GM23338 (cell line): ENCODE measurements around the gene EML1. TPM values are rescaled to one million over a fixed set of nuclear protein-coding genes. Genes with fewer than 3 reads are reported as not detected.

Source experiments
- ATAC-seq: fragments of 200-7000 bp; cut with Tn5 transposase; 3 replicates; pipeline ENCODE4 v1.9.1; 2020
- DNase-seq: peaks from one replicate; pipeline ENCODE4 v3.0.0-alpha.2; 2015; ENCODE audit warnings: low spot score
- H2AFZ ChIP-seq: fragments of 200-600 bp; sonication (generic); 2 replicates; pipeline ENCODE4 v1.8.0; 2016; ENCODE audit warnings: antibody characterized with exemption, mild to moderate bottlenecking, moderate library complexity
- H3F3A ChIP-seq: fragments of 200-600 bp; sonication (generic); replicated peaks from 2 replicates; pipeline ENCODE4 v1.8.0; 2017; ENCODE audit warnings: antibody characterized with exemption, mixed run types, low read depth
- H3K27ac ChIP-seq: fragments of 200-600 bp; sonication (generic); 2 replicates; pipeline ENCODE4 v1.6.1; 2016; ENCODE audit warnings: low read depth
- H3K27me3 ChIP-seq: fragments of 200-600 bp; sonication (generic); 2 replicates; pipeline ENCODE4 v1.8.0; 2016; ENCODE audit warnings: mild to moderate bottlenecking, mixed run types, moderate library complexity; ENCODE audit not compliant: insufficient read depth
- H3K36me3 ChIP-seq: fragments of 200-600 bp; sonication (generic); 2 replicates; pipeline ENCODE4 v1.8.0; 2016; ENCODE audit warnings: mild to moderate bottlenecking; ENCODE audit not compliant: insufficient read depth
- H3K4me1 ChIP-seq: fragments of 200-600 bp; sonication (generic); 2 replicates; pipeline ENCODE4 v1.8.0; 2016; ENCODE audit warnings: mild to moderate bottlenecking, moderate library complexity; ENCODE audit not compliant: insufficient read depth
- H3K4me2 ChIP-seq: fragments of 200-600 bp; sonication (generic); 2 replicates; pipeline ENCODE4 v1.7.1; 2017; ENCODE audit warnings: mixed run types
- H3K4me3 ChIP-seq: fragments of 200-600 bp; sonication (generic); 2 replicates; pipeline ENCODE4 v1.6.1; 2016; ENCODE audit warnings: mixed run types
- H3K79me2 ChIP-seq: fragments of 200-600 bp; sonication (generic); replicated peaks from 2 replicates; pipeline ENCODE4 v1.8.0; 2017; ENCODE audit warnings: mild to moderate bottlenecking; ENCODE audit not compliant: insufficient read depth
- H3K9me2 ChIP-seq: fragments of 200-600 bp; sonication (generic); 2 replicates; pipeline ENCODE4 v1.8.0; 2017; ENCODE audit not compliant: insufficient read depth
- H4K20me1 ChIP-seq: fragments of 200-600 bp; sonication (generic); replicated peaks from 2 replicates; pipeline ENCODE4 v1.8.0; 2017; ENCODE audit warnings: mild to moderate bottlenecking; ENCODE audit not compliant: insufficient read depth
- H3K27ac Mint-ChIP-seq: 2 replicates; pipeline ENCODE4 v1.8.0; 2020; ENCODE audit warnings: inconsistent platforms, mild to moderate bottlenecking, moderate library complexity, mixed read lengths
- H3K27me3 Mint-ChIP-seq: 3 replicates; pipeline ENCODE4 v1.8.0; 2022; ENCODE audit warnings: low read depth, mild to moderate bottlenecking, moderate library complexity, mixed read lengths, inconsistent platforms; ENCODE audit not compliant: insufficient read depth, poor library complexity
- H3K36me3 Mint-ChIP-seq: 3 replicates; pipeline ENCODE4 v1.8.0; 2021; ENCODE audit warnings: low read depth, mild to moderate bottlenecking, inconsistent platforms, moderate library complexity, mixed read lengths
- H3K4me1 Mint-ChIP-seq: 3 replicates; pipeline ENCODE4 v1.8.0; 2020; ENCODE audit warnings: mild to moderate bottlenecking, inconsistent platforms, mixed read lengths
- H3K4me3 Mint-ChIP-seq: 3 replicates; pipeline ENCODE4 v1.8.0; 2021; ENCODE audit warnings: moderate library complexity, mild to moderate bottlenecking, inconsistent platforms, mixed read lengths
- H3K9me3 Mint-ChIP-seq: 3 replicates; pipeline ENCODE4 v1.8.0; 2020; ENCODE audit warnings: moderate library complexity, mild to moderate bottlenecking, inconsistent platforms, mixed read lengths
- CTCF ChIP-seq, 2 experiments: fragments of 200-600 bp in 1 of 2; sonication (generic) in 1 of 2; conservative IDR thresholded peaks; 2 replicates each; pipeline versions ENCODE4 v1.5.1 to v1.6.1; 2016 to 2017; ENCODE audit warnings: antibody characterized with exemption in 2 of 2, low read depth in 2 of 2, mild to moderate bottlenecking in 2 of 2, moderate library complexity in 1 of 2
- EZH2 ChIP-seq: fragments of 200-600 bp; sonication (generic); IDR thresholded peaks from one replicate; pipeline ENCODE4 v1.8.0; 2017; ENCODE audit warnings: antibody characterized with exemption, mild to moderate bottlenecking, low read depth; ENCODE audit not compliant: unreplicated experiment
- JUNB ChIP-seq: IDR thresholded peaks from one replicate; pipeline ENCODE4 v1.6.1; 2016; ENCODE audit warnings: antibody characterized with exemption; ENCODE audit not compliant: unreplicated experiment
- NANOG ChIP-seq: IDR thresholded peaks from 2 replicates; pipeline ENCODE4 v1.6.1; 2016; ENCODE audit warnings: antibody characterized with exemption, borderline replicate concordance
- POLR2AphosphoS5 ChIP-seq: IDR thresholded peaks from 2 replicates; pipeline ENCODE4 v1.6.1; 2016; ENCODE audit warnings: antibody characterized with exemption, low read depth
- STAT1 ChIP-seq: IDR thresholded peaks from one replicate; pipeline ENCODE4 v1.6.1; 2016; ENCODE audit warnings: antibody characterized with exemption; ENCODE audit not compliant: unreplicated experiment
- ZNF114 ChIP-seq: fragments of 250-450 bp; sonication (Bioruptor Pico); IDR thresholded peaks from 2 replicates; pipeline ENCODE4 v1.5.0; 2020; ENCODE audit warnings: mild to moderate bottlenecking, moderate library complexity
- polyA plus RNA-seq: library from polyadenylated mRNA; unstranded; fragments of >200 nt; fragmentation: Nextera tagmentation; extraction: Ambion mirVana; gene quantifications from 2 replicates; pipeline ENCODE4 v1.2.1, GENCODE V29; 2016
- total RNA-seq: library from RNA; depleted of rRNA; stranded (reverse); fragments of >200 nt; shearing (Covaris generic); gene quantifications from 2 replicates; pipeline ENCODE4 v1.2.3, GENCODE V29; 2014
- TF ChIP-seq, protein P1 (sequence below): IDR thresholded peaks from one replicate; pipeline ENCODE4 v1.6.1; 2018; ENCODE audit warnings: antibody characterized with exemption; ENCODE audit not compliant: unreplicated experiment
- TF ChIP-seq, protein P2 (sequence below): IDR thresholded peaks from 2 replicates; pipeline ENCODE4 v1.6.1; 2016; ENCODE audit warnings: antibody characterized with exemption

Gene EML1
- total and polyA plus RNA-seq, 2 experiments from 2014 or later, result 7.0 to 18.1 TPM

DNA sequence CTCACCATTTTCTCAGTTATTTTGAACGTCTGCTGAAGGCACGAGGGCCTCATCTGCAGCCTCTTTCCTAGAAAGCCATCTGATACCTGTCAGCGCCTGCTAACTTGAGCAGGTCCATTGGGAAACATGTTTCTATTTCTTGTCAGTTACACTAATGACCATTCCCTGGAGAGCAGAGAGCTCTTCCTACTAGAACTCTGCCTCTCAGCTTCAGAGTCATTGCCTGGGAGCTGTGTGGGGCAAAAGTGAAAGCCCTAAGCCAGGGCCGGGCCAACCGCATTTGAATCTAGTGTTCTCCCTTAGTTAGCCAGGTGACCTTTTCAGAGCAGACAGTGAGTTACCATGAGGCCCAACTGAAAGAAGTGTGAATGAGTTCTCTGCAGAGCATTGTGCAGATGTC is 135.8 kb downstream of the EML1 start:
- Histone ChIP-seq H4K20me1 (no peaks in the 10 kb centered on the region), H2AFZ (no peak overlapping the region), H3K4me1 (no peaks in the 10 kb centered on the region), H3F3A (no peaks in the 10 kb centered on the region), H3K9me2 (no peaks in the 10 kb centered on the region), H3K27ac (no peak overlapping the region), H3K4me2 (no peak overlapping the region), H3K27me3 (no peaks in the 10 kb centered on the region), H3K4me3 (no peak overlapping the region), H3K79me2 (no peaks in the 10 kb centered on the region), H3K36me3 (0 out of 2 replicates have a peak, but pooled peaks cover 4% of the 10 kb centered on the region)
- no peak for ATAC-seq
- TF ChIP-seq, protein P1, sequence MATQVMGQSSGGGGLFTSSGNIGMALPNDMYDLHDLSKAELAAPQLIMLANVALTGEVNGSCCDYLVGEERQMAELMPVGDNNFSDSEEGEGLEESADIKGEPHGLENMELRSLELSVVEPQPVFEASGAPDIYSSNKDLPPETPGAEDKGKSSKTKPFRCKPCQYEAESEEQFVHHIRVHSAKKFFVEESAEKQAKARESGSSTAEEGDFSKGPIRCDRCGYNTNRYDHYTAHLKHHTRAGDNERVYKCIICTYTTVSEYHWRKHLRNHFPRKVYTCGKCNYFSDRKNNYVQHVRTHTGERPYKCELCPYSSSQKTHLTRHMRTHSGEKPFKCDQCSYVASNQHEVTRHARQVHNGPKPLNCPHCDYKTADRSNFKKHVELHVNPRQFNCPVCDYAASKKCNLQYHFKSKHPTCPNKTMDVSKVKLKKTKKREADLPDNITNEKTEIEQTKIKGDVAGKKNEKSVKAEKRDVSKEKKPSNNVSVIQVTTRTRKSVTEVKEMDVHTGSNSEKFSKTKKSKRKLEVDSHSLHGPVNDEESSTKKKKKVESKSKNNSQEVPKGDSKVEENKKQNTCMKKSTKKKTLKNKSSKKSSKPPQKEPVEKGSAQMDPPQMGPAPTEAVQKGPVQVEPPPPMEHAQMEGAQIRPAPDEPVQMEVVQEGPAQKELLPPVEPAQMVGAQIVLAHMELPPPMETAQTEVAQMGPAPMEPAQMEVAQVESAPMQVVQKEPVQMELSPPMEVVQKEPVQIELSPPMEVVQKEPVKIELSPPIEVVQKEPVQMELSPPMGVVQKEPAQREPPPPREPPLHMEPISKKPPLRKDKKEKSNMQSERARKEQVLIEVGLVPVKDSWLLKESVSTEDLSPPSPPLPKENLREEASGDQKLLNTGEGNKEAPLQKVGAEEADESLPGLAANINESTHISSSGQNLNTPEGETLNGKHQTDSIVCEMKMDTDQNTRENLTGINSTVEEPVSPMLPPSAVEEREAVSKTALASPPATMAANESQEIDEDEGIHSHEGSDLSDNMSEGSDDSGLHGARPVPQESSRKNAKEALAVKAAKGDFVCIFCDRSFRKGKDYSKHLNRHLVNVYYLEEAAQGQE, result no peak
- TF ChIP-seq JUNB, result no peak
- TF ChIP-seq POLR2AphosphoS5, result no peak
- TF ChIP-seq CTCF (conservative IDR thresholded peaks at IDR 0.05; ENCODE audit: low read depth in 2 of 2), result no peak
- TF ChIP-seq NANOG, result no peak
- TF ChIP-seq EZH2, result no peak
- peaks cover 12% of the 10 kb centered on the region for H3K9me3 Mint-ChIP-seq
- H3K36me3 Mint-ChIP-seq, result peaks cover 9% of the 10 kb centered on the region; the same call in 2 of the 3 replicates
- no peak for DNase-seq
- peaks cover 9% of the 10 kb centered on the region for H3K27me3 Mint-ChIP-seq
- no peak overlapping the region for H3K4me3 Mint-ChIP-seq
- H3K27ac Mint-ChIP-seq, result no peak overlapping the region
- peaks cover 7% of the 10 kb centered on the region; the same call in 2 of the 3 replicates for H3K4me1 Mint-ChIP-seq

GRCh38 chr14:99929601-99930000 is 136.4 kb downstream of the EML1 start:
- Mint-ChIP-seq H3K27ac (no peak overlapping the region), H3K36me3 (peaks cover 9% of the 10 kb centered on the region; the same call in 2 of the 3 replicates), H3K4me1 (peaks cover 9% of the 10 kb centered on the region; the same call in 2 of the 3 replicates), H3K27me3 (peaks cover 9% of the 10 kb centered on the region), H3K9me3 (peaks cover 12% of the 10 kb centered on the region), H3K4me3 (no peak overlapping the region)
- H2AFZ ChIP-seq, result no peak overlapping the region
- DNase-seq (no peak), ATAC-seq (no peak)
- 0 out of 2 replicates have a peak, but pooled peaks cover 4% of the 10 kb centered on the region for H3K36me3 ChIP-seq
- no peak overlapping the region for H3K27ac ChIP-seq
- no peaks in the 10 kb centered on the region for H3F3A ChIP-seq
- no peak overlapping the region for H3K4me3 ChIP-seq
- H3K79me2 ChIP-seq, result no peaks in the 10 kb centered on the region
- no peaks in the 10 kb centered on the region for H4K20me1 ChIP-seq
- H3K9me2 ChIP-seq, result no peaks in the 10 kb centered on the region
- no peaks in the 10 kb centered on the region for H3K4me1 ChIP-seq
- H3K4me2 ChIP-seq, result no peak overlapping the region
- H3K27me3 ChIP-seq, result no peaks in the 10 kb centered on the region
- TF ChIP-seq, protein P1, result no peak
- TF ChIP-seq STAT1, result no peak
- TF ChIP-seq, protein P2, sequence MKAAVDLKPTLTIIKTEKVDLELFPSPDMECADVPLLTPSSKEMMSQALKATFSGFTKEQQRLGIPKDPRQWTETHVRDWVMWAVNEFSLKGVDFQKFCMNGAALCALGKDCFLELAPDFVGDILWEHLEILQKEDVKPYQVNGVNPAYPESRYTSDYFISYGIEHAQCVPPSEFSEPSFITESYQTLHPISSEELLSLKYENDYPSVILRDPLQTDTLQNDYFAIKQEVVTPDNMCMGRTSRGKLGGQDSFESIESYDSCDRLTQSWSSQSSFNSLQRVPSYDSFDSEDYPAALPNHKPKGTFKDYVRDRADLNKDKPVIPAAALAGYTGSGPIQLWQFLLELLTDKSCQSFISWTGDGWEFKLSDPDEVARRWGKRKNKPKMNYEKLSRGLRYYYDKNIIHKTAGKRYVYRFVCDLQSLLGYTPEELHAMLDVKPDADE, result no peak
- TF ChIP-seq ZNF114 (CRISPR knock-in tag), result no peak
- TF ChIP-seq POLR2AphosphoS5, result no peak
